Measurements from ENCODE around the gene SLC13A5. TPM values are rescaled to one million over a fixed set of nuclear protein-coding genes. Genes with fewer than 3 reads are reported as not detected.

SLC13A5 gene
- total RNA-seq (under 1 TPM in 1 of 9 donors, not detected in 8; 0.72 TPM), polyA plus RNA-seq (under 1 TPM in 1 of 2 donors, not detected in 1; 0.06 TPM)
- long read RNA-seq, donor 1 = 0 reads
- long read RNA-seq, donor 2 = 0 reads
- long read RNA-seq, donor 3 = 0 reads

GRCh38 chr17:6713130-6713917 lies at the start of gene SLC13A5:
Gene SLC13A5, minus strand, starts transcription at chr17:6713369. Its CDS starts 36 bp downstream, at chr17:6713333.
- DNase-seq (peak in 1 of 5 donors; percentile 17), ATAC-seq (peak in 3 of 4 donors; percentile 69 to 77 (median 70))
- Histone ChIP-seq H3K4me3 (peak within 1 kb of the TSS; percentile 20 to 49 (median 44)), H3K27ac (no peak within 1 kb of the TSS), H3K9me3 (peaks cover 0 to 21% (median 2%) of the 10 kb centered on the region in 12 donors), H3K36me3 (no peaks in the 10 kb centered on the region), H3K27me3 (peaks cover 12 to 55% (median 29%) of the 10 kb centered on the region in 9 donors), H3K4me1 (peaks cover 0 to 23% (median 9%) of the 10 kb centered on the region in 12 donors)
- 1 to 2% (median 2%) methylated on average over 50 to 71 of the region's 71 CpGs for WGBS, 4 donors
- intact Hi-C loops (cut with DNase I) = loop anchor here in 2 of 10 donors (5.0 kb wide), 1 partner anchor 44 kb away; the partner anchor contains the start of gene XAF1 (in 2 of the 2)
- TF ChIP-seq POLR2A (IDR thresholded peaks at IDR 0.05) = no peak
- peak in 10 of 12 donors; percentile 12 to 49 (median 28) for TF ChIP-seq CTCF (IDR thresholded peaks at IDR 0.05)

- Histone ChIP-seq H3K27ac (no peak overlapping the region), H3K9me3 (peaks cover 0 to 11% (median 0%) of the 10 kb centered on the region in 12 donors), H3K4me3 (no peak overlapping the region), H3K4me1 (peaks cover 0 to 20% (median 11%) of the 10 kb centered on the region in 12 donors), H3K36me3 (peaks cover 0 to 89% (median 81%) of the 10 kb centered on the region in 9 donors), H3K27me3 (no peaks in the 10 kb centered on the region)
- ATAC-seq (no peak), DNase-seq (no peak)
- 87 to 90% (median 88%) methylated on average over 8 of the region's 8 CpGs for WGBS, 4 donors
- intact Hi-C loops (cut with DNase I) = no loop called here
- no peak for TF ChIP-seq POLR2A (IDR thresholded peaks at IDR 0.05)
- no peak for TF ChIP-seq CTCF (IDR thresholded peaks at IDR 0.05)
These were observed 48.6 kb upstream of the SLC13A5 start for GRCh38 chr17:6761779-6762178.

- H3K9me3 ChIP-seq = no peaks in the 10 kb centered on the region
- TF ChIP-seq CTCF (IDR thresholded peaks at IDR 0.05) = no peak
- no peak for TF ChIP-seq POLR2A (IDR thresholded peaks at IDR 0.05)
- ATAC-seq (no peak), DNase-seq (no peak)
- no peaks in the 10 kb centered on the region for H3K27me3 ChIP-seq
- intact Hi-C loops (cut with DNase I) = loop anchor here in 5 of 10 donors (5.0 to 10.0 kb wide), 7 partner anchors 45 to 267 kb away; partner anchors contain the start of genes RNASEK (in 2 of the 5), SLC13A5 (in 2 of the 5), BCL6B (in 1 of the 5) and TEKT1 (in 1 of the 5)
- 85 to 88% (median 86%) methylated on average over 2 of the region's 2 CpGs for WGBS, 4 donors
- peaks cover 0 to 46% (median 29%) of the 10 kb centered on the region in 12 donors for H3K4me1 ChIP-seq
- H3K4me3 ChIP-seq = peak overlapping the region in 9 of 12 donors; percentile 48 to 91 (median 67)
- H3K27ac ChIP-seq = peak overlapping the region in 5 of 12 donors; percentile 86 to 97 (median 94)
- H3K36me3 ChIP-seq = peaks cover 0 to 48% (median 40%) of the 10 kb centered on the region in 9 donors
These were observed 44.6 kb upstream of the SLC13A5 start for GRCh38 chr17:6757747-6758146.

Data from heart left ventricle (tissue), 16 donors.